A673 (cell line): ENCODE measurements around the gene ZNF670.

Source experiments
- EZH2 ChIP-seq: fragments of 200-600 bp; sonication (generic); IDR thresholded peaks from 2 replicates; pipeline ENCODE4 v1.6.1; 2017; ENCODE audit warnings: borderline replicate concordance, low read depth, mild to moderate bottlenecking, mixed read lengths, antibody characterized with exemption, low read length; ENCODE audit not compliant: poor library complexity, severe bottlenecking
- TF ChIP-seq, protein P1 (sequence below): fragments of 300-800, 200-600 bp; sonication (generic); conservative IDR thresholded peaks from 2 replicates; pipeline ENCODE4 v1.5.1; 2017; ENCODE audit warnings: low read depth, mild to moderate bottlenecking, antibody characterized with exemption, low read length, moderate library complexity, mixed read lengths

DNA sequence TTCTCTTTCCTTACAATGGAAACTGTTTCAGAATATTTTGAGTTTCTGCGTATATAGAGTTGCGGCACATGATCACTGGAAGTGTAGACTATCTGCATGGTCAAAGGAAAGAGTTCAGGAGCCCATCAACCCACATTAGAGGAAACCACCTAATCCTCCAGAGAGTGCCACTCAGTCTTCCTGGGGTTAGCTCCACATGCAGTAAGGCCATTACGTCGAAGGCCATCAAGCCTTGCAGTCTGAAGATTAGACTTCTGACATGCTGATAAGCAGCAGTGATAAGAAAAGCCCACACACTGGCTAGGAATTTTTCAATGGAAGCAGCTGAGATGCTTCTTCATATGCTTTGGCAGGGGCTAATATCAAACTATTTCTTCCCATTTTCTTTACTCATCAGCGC is 17.9 kb upstream of the ZNF670 start:
- TF ChIP-seq, protein P1, sequence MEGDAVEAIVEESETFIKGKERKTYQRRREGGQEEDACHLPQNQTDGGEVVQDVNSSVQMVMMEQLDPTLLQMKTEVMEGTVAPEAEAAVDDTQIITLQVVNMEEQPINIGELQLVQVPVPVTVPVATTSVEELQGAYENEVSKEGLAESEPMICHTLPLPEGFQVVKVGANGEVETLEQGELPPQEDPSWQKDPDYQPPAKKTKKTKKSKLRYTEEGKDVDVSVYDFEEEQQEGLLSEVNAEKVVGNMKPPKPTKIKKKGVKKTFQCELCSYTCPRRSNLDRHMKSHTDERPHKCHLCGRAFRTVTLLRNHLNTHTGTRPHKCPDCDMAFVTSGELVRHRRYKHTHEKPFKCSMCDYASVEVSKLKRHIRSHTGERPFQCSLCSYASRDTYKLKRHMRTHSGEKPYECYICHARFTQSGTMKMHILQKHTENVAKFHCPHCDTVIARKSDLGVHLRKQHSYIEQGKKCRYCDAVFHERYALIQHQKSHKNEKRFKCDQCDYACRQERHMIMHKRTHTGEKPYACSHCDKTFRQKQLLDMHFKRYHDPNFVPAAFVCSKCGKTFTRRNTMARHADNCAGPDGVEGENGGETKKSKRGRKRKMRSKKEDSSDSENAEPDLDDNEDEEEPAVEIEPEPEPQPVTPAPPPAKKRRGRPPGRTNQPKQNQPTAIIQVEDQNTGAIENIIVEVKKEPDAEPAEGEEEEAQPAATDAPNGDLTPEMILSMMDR: no peak
- no peak for TF ChIP-seq EZH2
